Subcutaneous adipose tissue (tissue), 4 donors: ENCODE data around the gene NCAPG2. TPM values are rescaled to one million over a fixed set of nuclear protein-coding genes. Genes with fewer than 3 reads are reported as not detected.

Experiments used
- CTCF ChIP-seq: fragments of 450-650 bp; IDR thresholded peaks from one replicate; pipeline ENCODE4 v1.5.1; 2016; ENCODE audit warnings: low read depth, mild to moderate bottlenecking, control low read depth, antibody characterized with exemption, moderate library complexity
- total RNA-seq, 4 donors: library from RNA; depleted of rRNA; stranded (reverse); fragments of >200 nt; gene quantifications; one replicate each; pipeline ENCODE4 v1.1.0, GENCODE V29; 2016

Gene NCAPG2
- 10 to 100 TPM in 3 of 4 donors, 1 to 10 TPM in 1; 8.2 to 13.4 (median 11.3) TPM for total RNA-seq

GRCh38 chr7:158704524-158705233 is at the start of gene NCAPG2:
NCAPG2 (minus strand) TSS chr7:158704804; CDS start chr7:158701899, 2,905 bp downstream.
- no peak for TF ChIP-seq CTCF

- TF ChIP-seq CTCF: no peak
These were observed 49.3 kb upstream of the NCAPG2 start for GRCh38 chr7:158753900-158754299.

- no peak for TF ChIP-seq CTCF
These were observed 47.1 kb upstream of the NCAPG2 start for GRCh38 chr7:158751751-158752150.

- no peak for TF ChIP-seq CTCF
These were observed 46.6 kb upstream of the NCAPG2 start for GRCh38 chr7:158751199-158751598.

- no peak for TF ChIP-seq CTCF
These were observed 46.1 kb upstream of the NCAPG2 start for GRCh38 chr7:158750702-158751101.

- no peak for TF ChIP-seq CTCF
These were observed 44.8 kb upstream of the NCAPG2 start for GRCh38 chr7:158749396-158749795.

GRCh38 chr7:158748335-158748734 is 43.7 kb upstream of the NCAPG2 start:
- TF ChIP-seq CTCF: no peak
